BLaER1 treated with 17β-estradiol and CSF1 and Interleukin-3, amounts not matched to agents 10 nM and 100 nM (cell line): ENCODE results near the gene TMEM164.

Experiments used
- H3K27ac ChIP-seq, 11 experiments: shearing (Covaris generic); formaldehyde crosslinking; 2 replicates each; pipeline ENCODE4 v1.8.1; 2022
- H3K27me3 ChIP-seq, 11 experiments: shearing (Covaris generic); formaldehyde crosslinking; 2 replicates each; pipeline ENCODE4 v1.8.1; 2022
- H3K36me3 ChIP-seq, 11 experiments: shearing (Covaris generic); formaldehyde crosslinking; 2 replicates each; pipeline ENCODE4 v1.8.1; 2022
- H3K4me1 ChIP-seq, 10 experiments: shearing (Covaris generic); formaldehyde crosslinking; 2 replicates each; pipeline ENCODE4 v1.8.1; 2022
- H3K4me2 ChIP-seq, 11 experiments: shearing (Covaris generic); formaldehyde crosslinking; 2 replicates each; pipeline ENCODE4 v1.8.1; 2022
- H3K4me3 ChIP-seq, 10 experiments: shearing (Covaris generic); formaldehyde crosslinking; 2 replicates each; pipeline ENCODE4 v1.8.1; 2022
- H3K9ac ChIP-seq, 11 experiments: shearing (Covaris generic); formaldehyde crosslinking; 2 replicates each; pipeline ENCODE4 v1.8.1; 2022
- H3K9me3 ChIP-seq, 11 experiments: shearing (Covaris generic); formaldehyde crosslinking; replicated peaks in 1 of 11; 2 replicates each; pipeline ENCODE4 v1.8.1; 2022
- H4K20me1 ChIP-seq, 11 experiments: shearing (Covaris generic); formaldehyde crosslinking; 2 replicates each; pipeline ENCODE4 v1.8.1; 2022
- Cebpa-rat ChIP-seq, 11 experiments: shearing (Covaris generic); IDR thresholded peaks; 2 replicates each; pipeline ENCODE4 v1.8.1; 2022

TMEM164 gene

DNA sequence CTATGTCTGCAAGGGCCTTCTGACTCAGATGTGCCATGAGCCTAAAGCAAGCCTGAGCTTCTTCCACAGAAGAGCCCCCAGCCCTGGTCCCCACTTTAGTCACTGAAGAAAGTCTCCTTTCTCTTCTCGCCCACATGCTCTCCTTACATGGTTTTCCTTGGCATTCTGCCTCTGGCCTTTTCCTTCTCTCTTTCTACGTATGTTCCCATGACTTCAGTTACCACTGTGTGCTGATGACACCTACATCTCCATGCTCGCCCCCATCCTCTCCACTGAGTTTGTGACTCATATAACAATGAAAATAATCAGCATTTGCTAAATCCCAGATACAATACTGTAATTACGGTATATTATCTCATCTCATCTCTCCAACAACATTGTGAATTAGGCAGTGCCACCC is 165.7 kb downstream of the TMEM164 start:
- peaks cover 0 to 51% (median 0%) of the 10 kb centered on the region in 11 experiments; a peak in 10 of 22 replicates for H4K20me1 ChIP-seq
- H3K4me3 ChIP-seq = no peak overlapping the region
- peaks cover 0 to 69% (median 16%) of the 10 kb centered on the region in 11 experiments; a peak in 11 of 22 replicates for H3K36me3 ChIP-seq
- H3K4me2 ChIP-seq = no peak overlapping the region
- H3K27ac ChIP-seq = no peak overlapping the region
- no peaks in the 10 kb centered on the region for H3K9me3 ChIP-seq
- peaks cover 0 to 4% (median 0%) of the 10 kb centered on the region in 10 experiments; a peak in 1 of 20 replicates for H3K4me1 ChIP-seq
- H3K9ac ChIP-seq = no peak overlapping the region
- H3K27me3 ChIP-seq = peaks cover 55 to 99% (median 91%) of the 10 kb centered on the region in 11 experiments
- no peak for TF ChIP-seq Cebpa-rat (IDR thresholded peaks at IDR 0.05)

DNA sequence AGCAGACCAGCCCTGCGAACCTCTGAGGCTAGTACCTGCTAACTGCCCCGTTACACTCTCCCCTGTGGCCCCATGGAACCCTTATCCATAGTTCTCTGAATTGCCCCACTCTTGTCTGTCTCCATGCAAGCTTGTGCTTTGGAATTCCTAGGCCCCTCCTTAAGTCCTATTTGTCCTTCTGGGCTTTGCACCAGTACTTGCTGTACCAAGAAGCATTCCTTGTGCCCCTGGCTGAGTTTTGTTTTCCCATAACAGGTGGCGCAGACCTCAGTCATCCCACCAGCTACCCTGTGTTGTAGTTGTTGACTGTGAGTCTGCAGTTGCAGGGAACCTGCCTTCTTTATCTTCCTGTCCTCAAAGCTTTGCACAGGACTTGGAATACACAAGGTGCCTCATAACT is 167.1 kb downstream of the TMEM164 start:
- no peak for TF ChIP-seq Cebpa-rat (IDR thresholded peaks at IDR 0.05)

DNA sequence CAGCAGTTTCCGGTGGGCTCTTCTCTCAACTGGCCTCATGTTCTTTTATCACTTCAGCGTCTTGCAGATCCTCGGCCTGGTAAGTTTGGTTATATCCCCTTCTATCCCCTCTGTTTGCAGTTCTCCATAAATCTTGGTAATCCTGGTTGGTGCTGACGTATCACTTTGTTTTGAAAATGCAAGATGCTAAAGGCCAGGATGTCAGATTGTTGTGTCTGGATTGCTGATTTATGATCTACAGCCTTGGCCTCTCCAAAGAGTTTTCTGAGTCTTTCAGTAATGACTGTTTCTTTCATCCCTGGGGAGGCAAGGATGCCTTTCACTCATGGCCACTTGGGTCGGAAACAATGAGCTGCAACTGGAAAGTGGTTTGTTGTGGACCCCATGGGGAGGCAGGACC is 168.5 kb downstream of the TMEM164 start:
- Histone ChIP-seq H3K36me3 (peaks cover 0 to 85% (median 29%) of the 10 kb centered on the region in 11 experiments; a peak in 15 of 22 replicates), H3K27ac (no peak overlapping the region), H3K9ac (no peak overlapping the region), H3K4me1 (peaks cover 0 to 10% (median 0%) of the 10 kb centered on the region in 10 experiments; a peak in 2 of 20 replicates), H3K4me3 (no peak overlapping the region), H3K27me3 (peaks cover 67 to 98% (median 93%) of the 10 kb centered on the region in 11 experiments), H4K20me1 (peaks cover 0 to 61% (median 0%) of the 10 kb centered on the region in 11 experiments; a peak in 9 of 22 replicates), H3K9me3 (peaks cover 0 to 12% (median 0%) of the 10 kb centered on the region in 11 experiments; a peak in 3 of 22 replicates), H3K4me2 (no peak overlapping the region)
- TF ChIP-seq Cebpa-rat (IDR thresholded peaks at IDR 0.05) = no peak

More for the DNA sequence above, 167.1 kb downstream of the TMEM164 start:
- Histone ChIP-seq H4K20me1 (peaks cover 0 to 58% (median 0%) of the 10 kb centered on the region in 11 experiments; a peak in 9 of 22 replicates), H3K27ac (no peak overlapping the region), H3K36me3 (peaks cover 0 to 80% (median 24%) of the 10 kb centered on the region in 11 experiments; a peak in 13 of 22 replicates), H3K9me3 (0 out of 22 replicates have a peak, but pooled peaks cover 0 to 2% (median 0%) of the 10 kb centered on the region in 11 experiments), H3K4me1 (peaks cover 0 to 7% (median 0%) of the 10 kb centered on the region in 10 experiments; a peak in 2 of 20 replicates), H3K4me2 (no peak overlapping the region), H3K9ac (no peak overlapping the region), H3K27me3 (peaks cover 55 to 98% (median 90%) of the 10 kb centered on the region in 11 experiments), H3K4me3 (no peak overlapping the region)

DNA sequence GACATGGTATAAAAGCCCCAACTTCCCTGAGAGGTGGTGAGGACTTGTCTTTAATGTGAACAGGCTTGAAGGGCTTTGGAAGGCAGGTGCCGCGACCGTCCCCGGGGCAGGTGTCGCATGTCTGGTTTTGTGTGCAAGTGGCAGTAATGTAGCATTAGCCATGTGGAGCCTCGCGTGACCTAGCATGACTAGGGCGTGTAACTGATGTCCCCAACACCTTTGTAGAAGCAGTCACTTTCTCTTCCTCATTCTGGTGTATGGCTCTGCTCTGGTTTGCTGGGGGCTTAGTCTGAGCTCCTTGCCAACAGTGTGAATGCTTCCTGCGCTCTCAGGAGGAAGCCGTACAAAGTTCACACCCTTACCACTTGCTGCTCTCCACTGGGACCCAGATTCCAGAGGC is 169.3 kb downstream of the TMEM164 start:
- Histone ChIP-seq H3K4me2 (no peak overlapping the region), H3K27ac (no peak overlapping the region), H3K9me3 (peaks cover 0 to 12% (median 0%) of the 10 kb centered on the region in 11 experiments; a peak in 3 of 22 replicates), H3K4me1 (peaks cover 0 to 10% (median 0%) of the 10 kb centered on the region in 10 experiments; a peak in 2 of 20 replicates), H4K20me1 (peaks cover 0 to 65% (median 0%) of the 10 kb centered on the region in 11 experiments; a peak in 9 of 22 replicates), H3K36me3 (peaks cover 0 to 89% (median 29%) of the 10 kb centered on the region in 11 experiments; a peak in 15 of 22 replicates), H3K4me3 (no peak overlapping the region), H3K27me3 (peaks cover 71 to 98% (median 95%) of the 10 kb centered on the region in 11 experiments), H3K9ac (no peak overlapping the region)
- TF ChIP-seq Cebpa-rat (IDR thresholded peaks at IDR 0.05) = no peak

DNA sequence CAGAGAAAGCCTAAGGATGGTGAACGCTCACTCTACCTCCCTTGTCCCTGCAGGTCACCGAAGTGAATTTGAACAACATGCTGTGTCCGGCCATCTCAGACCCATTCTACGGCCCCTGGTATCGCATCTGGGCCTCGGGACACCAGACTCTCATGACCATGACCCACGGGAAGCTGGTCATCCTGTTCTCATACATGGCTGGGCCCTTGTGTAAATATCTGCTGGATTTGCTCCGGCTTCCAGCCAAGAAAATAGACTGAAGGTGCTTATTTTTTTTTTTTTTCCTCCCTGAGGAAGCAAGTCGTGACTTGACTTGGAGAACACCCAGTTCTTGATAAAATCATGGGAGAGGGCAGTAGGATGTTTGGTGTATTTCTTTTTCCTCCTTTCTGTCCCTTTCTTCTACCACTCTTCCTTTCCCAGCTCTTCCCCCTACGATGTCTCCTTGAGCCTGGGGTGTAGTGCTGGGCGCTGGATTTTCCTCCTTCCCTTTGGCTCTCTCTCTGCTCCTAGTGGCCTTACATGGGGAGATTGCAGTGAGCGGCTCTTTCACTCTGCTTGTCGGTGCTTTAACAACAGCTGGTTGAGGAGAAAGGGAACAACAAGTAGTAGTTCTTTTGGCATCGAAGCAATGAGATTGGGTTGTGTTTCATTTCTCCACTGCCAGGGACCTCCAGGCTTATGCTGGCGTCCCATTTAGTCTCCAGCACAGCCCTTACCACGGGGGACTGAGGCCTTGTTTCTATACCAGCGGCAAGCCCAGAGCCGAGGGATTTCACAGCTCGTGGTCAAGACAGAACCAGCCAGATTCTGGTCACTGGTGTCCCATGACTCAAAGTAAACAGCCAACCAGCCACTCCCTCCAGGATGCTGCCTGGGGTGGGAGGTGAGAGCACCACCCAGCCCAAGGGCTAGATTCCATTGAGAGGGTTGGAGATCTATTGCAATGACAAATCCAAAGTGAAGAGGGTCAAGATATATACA is 170.6 kb downstream of the TMEM164 start:
- peaks cover 0 to 86% (median 29%) of the 10 kb centered on the region in 11 experiments; a peak in 15 of 22 replicates for H3K36me3 ChIP-seq
- H4K20me1 ChIP-seq = peaks cover 0 to 67% (median 7%) of the 10 kb centered on the region in 11 experiments; a peak in 9 of 22 replicates
- H3K4me1 ChIP-seq = peaks cover 0 to 10% (median 0%) of the 10 kb centered on the region in 10 experiments; a peak in 2 of 20 replicates
- H3K27me3 ChIP-seq = peaks cover 73 to 98% (median 95%) of the 10 kb centered on the region in 11 experiments
- H3K4me3 ChIP-seq = no peak overlapping the region
- peaks cover 0 to 12% (median 0%) of the 10 kb centered on the region in 11 experiments; a peak in 3 of 22 replicates for H3K9me3 ChIP-seq
- H3K4me2 ChIP-seq = no peak overlapping the region
- no peak for TF ChIP-seq Cebpa-rat (IDR thresholded peaks at IDR 0.05)
- no peak overlapping the region for H3K9ac ChIP-seq
- no peak overlapping the region for H3K27ac ChIP-seq

DNA sequence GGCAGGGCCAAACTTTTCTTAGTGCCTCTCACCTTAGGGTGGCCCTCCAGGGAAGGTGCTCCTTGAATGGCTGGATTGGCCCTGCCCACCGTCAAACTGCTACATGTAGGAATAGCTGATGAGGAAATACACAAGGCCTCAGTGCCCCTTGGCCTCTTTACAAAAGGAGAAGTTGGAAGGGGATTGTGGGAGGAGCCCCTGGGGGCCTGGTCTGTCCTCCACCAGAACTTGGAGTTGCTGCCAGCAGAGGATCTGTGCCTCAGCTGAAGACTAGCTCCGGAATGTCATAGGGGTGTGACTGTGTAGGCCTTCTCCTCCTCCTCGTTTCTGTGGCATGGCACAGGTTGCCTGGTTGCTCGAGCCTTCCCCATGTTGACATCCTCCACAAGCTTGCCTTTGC is 172.2 kb downstream of the TMEM164 start:
- Histone ChIP-seq H3K9ac (no peak overlapping the region), H3K9me3 (peaks cover 0 to 12% (median 0%) of the 10 kb centered on the region in 11 experiments; a peak in 3 of 22 replicates)

DNA sequence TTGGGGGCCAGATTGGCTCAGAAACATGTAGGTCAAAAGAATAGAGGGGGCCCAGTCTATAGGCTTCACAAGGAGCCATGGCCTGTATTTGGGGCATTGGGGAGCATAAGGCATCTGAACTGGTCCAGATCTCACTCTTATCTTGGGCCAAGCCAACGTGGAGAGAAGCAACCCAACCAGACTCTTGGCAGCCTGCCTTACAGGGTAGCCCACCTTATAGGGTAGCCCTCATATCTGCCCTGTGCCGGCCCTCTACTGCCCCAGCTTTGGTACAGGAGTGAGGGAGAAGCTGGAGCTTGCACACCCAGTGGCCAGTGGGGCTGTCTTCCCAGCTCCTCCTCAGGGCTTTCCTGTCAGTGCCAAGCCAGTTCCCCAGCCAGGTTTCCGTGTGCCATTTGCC is 172.8 kb downstream of the TMEM164 start:
- Histone ChIP-seq H3K9me3 (peaks cover 0 to 12% (median 0%) of the 10 kb centered on the region in 11 experiments; a peak in 3 of 22 replicates), H3K4me2 (no peak overlapping the region), H3K4me1 (peaks cover 0 to 10% (median 0%) of the 10 kb centered on the region in 10 experiments; a peak in 2 of 20 replicates), H3K9ac (no peak overlapping the region), H3K4me3 (no peak overlapping the region), H3K27me3 (peaks cover 72 to 98% (median 95%) of the 10 kb centered on the region in 11 experiments), H3K27ac (no peak overlapping the region), H3K36me3 (peaks cover 0 to 88% (median 29%) of the 10 kb centered on the region in 11 experiments; a peak in 15 of 22 replicates), H4K20me1 (peaks cover 0 to 69% (median 7%) of the 10 kb centered on the region in 11 experiments; a peak in 8 of 22 replicates)
- no peak for TF ChIP-seq Cebpa-rat (IDR thresholded peaks at IDR 0.05)

More for the DNA sequence above, 172.2 kb downstream of the TMEM164 start:
- peak overlapping the region in 1 of 11 experiments; percentile 9; a peak in 1 of 22 replicates for H3K4me2 ChIP-seq
- H3K27me3 ChIP-seq = peaks cover 70 to 98% (median 95%) of the 10 kb centered on the region in 11 experiments
- H3K36me3 ChIP-seq = peaks cover 0 to 90% (median 29%) of the 10 kb centered on the region in 11 experiments; a peak in 15 of 22 replicates
- peaks cover 0 to 69% (median 7%) of the 10 kb centered on the region in 11 experiments; a peak in 9 of 22 replicates for H4K20me1 ChIP-seq
- peaks cover 0 to 10% (median 0%) of the 10 kb centered on the region in 10 experiments; a peak in 2 of 20 replicates for H3K4me1 ChIP-seq
- TF ChIP-seq Cebpa-rat (IDR thresholded peaks at IDR 0.05) = no peak
- no peak overlapping the region for H3K27ac ChIP-seq
- H3K4me3 ChIP-seq = no peak overlapping the region

- Histone ChIP-seq H3K4me1 (peaks cover 0 to 10% (median 0%) of the 10 kb centered on the region in 10 experiments; a peak in 1 of 20 replicates), H3K4me3 (no peak overlapping the region), H3K27me3 (peaks cover 83 to 98% (median 97%) of the 10 kb centered on the region in 11 experiments), H4K20me1 (peaks cover 0 to 61% (median 11%) of the 10 kb centered on the region in 11 experiments; a peak in 10 of 22 replicates), H3K27ac (no peak overlapping the region), H3K4me2 (no peak overlapping the region), H3K36me3 (peaks cover 0 to 83% (median 12%) of the 10 kb centered on the region in 11 experiments; a peak in 14 of 22 replicates), H3K9me3 (peaks cover 0 to 12% (median 0%) of the 10 kb centered on the region in 11 experiments; a peak in 4 of 22 replicates), H3K9ac (no peak overlapping the region)
- no peak for TF ChIP-seq Cebpa-rat (IDR thresholded peaks at IDR 0.05)
Measured at GRCh38 chrX:110178179-110178865, 175.4 kb downstream of the TMEM164 start.
